Fibroblast of pulmonary artery (primary cell): ENCODE results near the gene GPR176.
A peak's percentile ranks its signal among the peaks of the same experiment; 100 is the strongest.

ENCODE experiments used
- DNase-seq: peaks from one replicate; pipeline ENCODE4 v3.0.0-alpha.2; 2010; ENCODE audit warnings: low read depth
- H3K4me3 ChIP-seq: replicated peaks from 2 replicates; pipeline ENCODE4 v1.5.1; 2011; ENCODE audit warnings: low read depth, mild to moderate bottlenecking, control low read depth, low read length, moderate library complexity
- TF ChIP-seq, protein P1 (sequence below): IDR thresholded peaks from 2 replicates; pipeline ENCODE4 v1.5.1; 2011; ENCODE audit warnings: mild to moderate bottlenecking, control low read depth, low read length, inconsistent platforms; ENCODE audit errors: missing control alignments

GPR176 gene

DNA sequence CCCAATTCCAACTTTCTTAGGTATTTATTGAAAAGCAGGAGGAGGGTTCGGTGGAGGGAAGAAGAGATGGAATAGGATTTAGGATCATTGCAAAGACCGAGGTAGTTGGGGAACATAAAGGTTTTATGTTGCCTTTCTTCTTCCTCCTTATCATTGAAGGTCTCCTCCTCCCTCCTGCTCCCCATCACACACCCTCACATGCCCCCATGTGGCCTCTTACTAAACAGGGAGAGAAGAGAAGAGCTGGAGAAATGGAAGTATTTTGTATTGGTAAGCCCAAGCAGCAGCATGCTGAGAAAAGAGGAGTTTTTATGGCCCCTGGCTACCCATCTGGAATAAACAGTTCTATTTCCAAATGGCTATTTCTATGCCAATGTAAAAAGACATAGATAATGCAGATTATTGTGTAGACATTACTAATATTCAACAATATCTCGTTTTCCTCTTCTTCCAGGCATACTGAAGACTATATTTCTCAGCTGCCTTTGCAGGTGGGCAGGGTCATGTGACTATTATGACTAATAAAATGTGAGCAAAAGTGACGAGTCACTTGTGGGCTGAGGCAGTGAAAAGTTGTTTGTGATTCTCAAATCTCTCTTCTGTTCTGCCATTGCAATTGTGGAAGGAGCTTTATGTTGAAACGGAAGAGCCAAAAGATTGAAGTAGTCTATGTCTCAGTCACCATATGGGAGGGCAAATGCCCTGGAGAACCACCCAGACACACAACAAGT, 5.2 kb upstream of the GPR176 start:
- no peak overlapping the region for H3K4me3 ChIP-seq
- TF ChIP-seq, protein P1, sequence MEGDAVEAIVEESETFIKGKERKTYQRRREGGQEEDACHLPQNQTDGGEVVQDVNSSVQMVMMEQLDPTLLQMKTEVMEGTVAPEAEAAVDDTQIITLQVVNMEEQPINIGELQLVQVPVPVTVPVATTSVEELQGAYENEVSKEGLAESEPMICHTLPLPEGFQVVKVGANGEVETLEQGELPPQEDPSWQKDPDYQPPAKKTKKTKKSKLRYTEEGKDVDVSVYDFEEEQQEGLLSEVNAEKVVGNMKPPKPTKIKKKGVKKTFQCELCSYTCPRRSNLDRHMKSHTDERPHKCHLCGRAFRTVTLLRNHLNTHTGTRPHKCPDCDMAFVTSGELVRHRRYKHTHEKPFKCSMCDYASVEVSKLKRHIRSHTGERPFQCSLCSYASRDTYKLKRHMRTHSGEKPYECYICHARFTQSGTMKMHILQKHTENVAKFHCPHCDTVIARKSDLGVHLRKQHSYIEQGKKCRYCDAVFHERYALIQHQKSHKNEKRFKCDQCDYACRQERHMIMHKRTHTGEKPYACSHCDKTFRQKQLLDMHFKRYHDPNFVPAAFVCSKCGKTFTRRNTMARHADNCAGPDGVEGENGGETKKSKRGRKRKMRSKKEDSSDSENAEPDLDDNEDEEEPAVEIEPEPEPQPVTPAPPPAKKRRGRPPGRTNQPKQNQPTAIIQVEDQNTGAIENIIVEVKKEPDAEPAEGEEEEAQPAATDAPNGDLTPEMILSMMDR, result no peak
- peak; percentile 29 for DNase-seq

DNA sequence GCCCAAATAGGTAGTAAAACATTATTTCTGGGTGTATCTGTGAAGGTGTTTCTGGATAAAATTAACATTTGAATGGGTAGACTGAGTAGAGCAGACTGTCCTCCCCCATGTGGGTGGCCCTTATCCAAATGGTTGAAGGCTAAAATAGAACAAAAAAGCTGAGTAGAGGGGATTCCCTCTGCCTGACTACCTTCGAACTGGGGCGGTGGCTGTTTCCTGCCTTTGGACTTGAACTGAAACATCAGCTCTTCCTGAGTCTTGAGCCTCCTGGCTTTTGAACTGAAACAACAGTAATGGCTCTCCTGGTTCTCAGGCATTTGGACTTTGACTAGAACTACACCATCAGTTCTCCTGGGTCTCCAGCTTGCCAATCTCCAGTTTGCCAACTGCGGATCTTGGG, 4.4 kb upstream of the GPR176 start:
- TF ChIP-seq, protein P1, result no peak

DNA sequence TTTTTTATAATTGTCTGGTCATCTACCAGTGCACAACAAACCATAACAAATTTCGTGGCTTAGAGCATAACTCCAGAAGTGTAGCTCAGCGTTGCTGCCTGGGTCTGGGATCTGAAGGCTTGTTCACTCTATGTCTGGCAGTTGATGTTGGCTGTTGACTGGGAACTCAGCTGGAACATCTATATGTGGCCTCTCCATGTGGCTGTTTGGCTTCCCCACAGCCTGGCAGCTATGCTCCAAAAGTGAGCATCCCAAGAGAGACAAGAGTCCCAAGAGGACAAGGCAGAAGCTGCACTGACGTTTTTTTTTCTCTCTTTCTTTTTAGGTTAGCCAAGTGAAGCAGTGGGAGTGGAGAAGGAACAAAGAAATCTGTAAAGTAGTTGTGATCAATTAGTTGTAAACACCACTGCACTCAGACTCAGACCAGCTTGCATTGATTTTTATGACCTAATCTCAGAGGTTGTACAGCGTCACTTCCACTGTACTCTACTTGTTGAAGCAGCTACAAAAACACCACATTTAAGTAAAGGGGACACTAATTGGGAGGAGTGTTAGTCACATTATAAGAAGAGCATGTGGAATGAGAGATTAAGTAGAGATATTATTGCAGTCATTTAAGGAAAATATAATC, 2.5 kb upstream of the GPR176 start:
- TF ChIP-seq, protein P1, result no peak
- DNase-seq, result no peak
- no peak overlapping the region for H3K4me3 ChIP-seq

More for the DNA sequence above, 4.4 kb upstream of the GPR176 start:
- no peak for DNase-seq
- H3K4me3 ChIP-seq, result no peak overlapping the region

DNA sequence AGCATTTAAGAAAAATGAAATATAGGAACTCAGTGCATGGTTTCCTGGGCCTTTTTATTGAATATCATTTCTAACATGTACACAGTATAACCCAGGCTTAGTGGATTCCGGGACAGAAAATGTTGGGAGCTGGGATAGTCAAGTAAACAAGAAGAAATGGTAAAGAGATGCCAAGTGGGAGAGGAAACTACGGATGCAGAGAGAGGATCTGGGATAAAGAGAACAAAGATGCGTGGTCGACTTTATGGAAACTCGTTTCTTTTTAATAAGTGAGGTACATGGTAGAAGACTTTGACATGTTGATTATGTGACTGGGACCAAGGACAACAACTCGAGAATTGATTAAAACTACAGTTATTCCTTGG, 1.2 kb upstream of the GPR176 start:
- no peak for DNase-seq

DNA sequence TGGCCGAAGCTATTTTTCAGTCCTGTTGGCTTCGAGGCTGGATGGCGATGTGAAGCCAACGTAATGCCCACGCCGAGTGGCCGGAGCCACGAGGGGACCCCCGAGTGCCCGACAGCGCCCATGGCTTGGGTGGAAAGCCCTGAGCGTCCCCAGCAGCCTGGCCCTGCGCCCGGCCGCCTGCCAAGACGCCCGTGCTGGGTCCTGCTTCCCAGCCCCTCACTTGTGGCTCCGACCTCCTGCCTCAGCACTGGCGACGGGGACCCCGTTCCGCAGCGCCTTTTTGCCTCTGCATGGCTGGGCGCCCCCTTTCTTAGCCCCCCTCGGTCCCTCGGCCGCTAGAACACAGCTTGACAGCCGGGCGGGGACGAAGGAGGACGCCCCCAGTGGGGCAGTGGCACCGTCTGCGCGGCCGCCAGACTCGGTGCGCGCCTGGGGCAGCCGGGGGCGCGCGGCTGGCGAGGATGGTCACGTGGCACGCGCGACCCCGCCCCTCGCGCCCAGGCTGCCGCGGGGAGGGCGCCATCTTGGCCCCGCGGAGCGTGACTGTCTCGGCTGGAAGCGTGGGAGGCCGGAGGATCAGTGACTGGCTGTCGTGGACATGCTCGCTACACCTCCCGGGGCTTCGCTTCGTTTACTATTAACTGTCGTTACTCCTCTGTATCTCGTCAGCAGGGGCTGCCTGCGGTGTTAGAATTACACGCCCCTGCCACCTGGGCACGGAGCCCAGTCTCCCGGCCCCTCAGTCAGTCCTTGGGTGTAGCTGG, 626 bp upstream of the GPR176 start:
- DNase-seq, result peak; percentile 83
- H3K4me3 ChIP-seq, result peak overlapping the region; percentile 82
- TF ChIP-seq, protein P1, result no peak

More for the DNA sequence above, 1.2 kb upstream of the GPR176 start:
- TF ChIP-seq, protein P1, result no peak
- peak overlapping the region; percentile 82 for H3K4me3 ChIP-seq

DNA sequence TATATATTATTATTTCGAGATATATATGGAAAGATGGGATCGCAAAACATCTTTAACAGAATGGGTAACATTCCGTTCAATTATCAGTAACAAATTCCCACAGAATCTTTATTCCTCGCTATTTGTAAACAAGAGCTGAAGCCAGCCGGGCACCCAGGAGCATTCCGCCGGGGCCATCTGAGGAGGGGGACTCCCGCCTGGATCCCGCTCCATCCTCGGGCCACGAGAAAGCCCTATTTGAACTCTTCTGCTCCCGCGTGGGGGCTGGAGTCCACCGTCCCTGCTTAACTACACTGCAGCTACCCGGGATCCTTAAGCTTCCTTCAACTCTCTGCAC, 687 bp downstream of the GPR176 start:
- H3K4me3 ChIP-seq, result peak overlapping the region; percentile 82
- TF ChIP-seq, protein P1, result no peak
- no peak for DNase-seq
